ENCODE data around the gene FAM110C. TPM values are rescaled to one million over a fixed set of nuclear protein-coding genes. Genes with fewer than 3 reads are reported as not detected.

The FAM110C gene
- total RNA-seq, result 2.3 TPM

GRCh38 chr2:46471-47345 is at the start of gene FAM110C:
Gene FAM110C (minus strand): TSS chr2:46505. CDS start chr2:46385, 120 bp downstream.

Other genes starting within 250 kb of the FAM110C start
- 78.7 TPM for gene SH3YL1, start 217.5 kb upstream of the FAM110C start, total RNA-seq
- gene ACP1, start 218.4 kb upstream of the FAM110C start, total RNA-seq, result 122 TPM
- 1.4 TPM for gene ALKAL2, start 241.6 kb upstream of the FAM110C start, total RNA-seq

All from diencephalon (tissue), 1 donor.